ENCODE data around the gene KRT71. TPM values are rescaled to one million over a fixed set of nuclear protein-coding genes. Genes with fewer than 3 reads are reported as not detected.

The KRT71 gene
- total RNA-seq, 4 donors from 2014 or later = not detected

DNA sequence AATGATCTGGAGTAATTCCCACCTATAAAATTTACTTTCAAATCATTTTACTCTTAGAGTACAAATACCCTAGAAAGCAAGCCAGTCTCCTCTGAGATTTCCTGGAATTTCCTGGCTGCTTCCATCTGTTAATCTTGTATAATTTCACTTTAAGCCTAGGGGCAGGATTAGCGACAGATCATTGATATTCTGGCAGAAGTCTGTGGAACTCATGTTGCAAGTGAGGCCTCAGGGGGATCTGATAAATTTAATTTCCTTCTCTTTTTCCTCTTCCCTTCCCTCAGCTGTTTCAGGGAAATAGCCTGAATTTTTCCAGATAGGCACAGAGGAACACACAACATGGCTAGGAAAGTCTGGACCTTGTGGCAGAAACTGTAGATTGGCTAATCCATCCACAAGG is 54.0 kb downstream of the KRT71 start:
- no peak for DNase-seq
- ATAC-seq = no peak
- Histone ChIP-seq H3K9me3 (no peaks in the 10 kb centered on the region), H3K27ac (no peak overlapping the region), H3K4me3 (no peak overlapping the region), H3K27me3 (peaks cover 0 to 3% (median 0%) of the 10 kb centered on the region in 3 donors), H3K36me3 (no peaks in the 10 kb centered on the region), H3K4me1 (no peaks in the 10 kb centered on the region)
- TF ChIP-seq POLR2A (IDR thresholded peaks at IDR 0.05) (no peak), CTCF (IDR thresholded peaks at IDR 0.05 in 4 of 5, conservative IDR thresholded peaks at IDR 0.05 in 1 of 5) (no peak)
- in situ Hi-C loops (cut with MboI; ENCODE audit: low sequenced_read_pairs in 4 of 4) = no loop called here
- intact Hi-C loops (cut with DNase I; ENCODE audit: low total_unique reads) = no loop called here

GRCh38 chr12:52497975-52498374 is 55.0 kb downstream of the KRT71 start:
- in situ Hi-C loops (cut with MboI; ENCODE audit: low sequenced_read_pairs in 4 of 4) = no loop called here

DNA sequence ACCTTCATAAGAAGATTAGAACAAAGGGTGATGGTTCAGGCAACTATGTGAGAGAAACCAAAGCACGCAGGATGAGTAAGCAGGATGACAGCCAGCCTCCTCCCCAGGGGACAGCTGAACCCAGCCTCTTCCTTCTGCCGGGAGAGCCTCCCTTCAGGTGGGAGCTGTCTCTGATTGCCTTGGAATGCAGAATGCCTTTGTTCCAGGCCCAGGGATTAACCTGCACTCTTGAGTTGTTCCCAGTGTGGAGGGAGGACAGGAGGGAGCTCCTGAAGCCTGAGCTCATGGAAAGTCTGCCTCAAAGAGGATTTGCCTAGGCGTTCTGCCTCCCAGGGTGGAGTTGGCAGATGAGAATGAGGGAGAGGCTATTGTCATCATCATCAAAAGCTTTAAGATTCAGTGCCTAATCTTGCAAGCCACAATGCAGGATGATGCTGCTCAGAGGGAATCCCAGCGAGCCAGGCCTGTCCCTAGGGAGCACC is 56.3 kb downstream of the KRT71 start:
- no peak overlapping the region for H3K4me3 ChIP-seq
- DNase-seq = no peak
- no peaks in the 10 kb centered on the region for H3K4me1 ChIP-seq
- intact Hi-C loops (cut with DNase I; ENCODE audit: low total_unique reads) (no loop called here), in situ Hi-C loops (cut with MboI; ENCODE audit: low sequenced_read_pairs in 4 of 4) (no loop called here)
- no peak for TF ChIP-seq POLR2A (IDR thresholded peaks at IDR 0.05)
- H3K36me3 ChIP-seq = no peaks in the 10 kb centered on the region
- H3K27me3 ChIP-seq = peaks cover 0 to 6% (median 3%) of the 10 kb centered on the region in 3 donors
- no peak overlapping the region for H3K27ac ChIP-seq
- H3K9me3 ChIP-seq = no peaks in the 10 kb centered on the region
- ATAC-seq = no peak

More at GRCh38 chr12:52497975-52498374, 55.0 kb downstream of the KRT71 start:
- ATAC-seq = no peak
- no peaks in the 10 kb centered on the region for H3K36me3 ChIP-seq
- H3K9me3 ChIP-seq = no peaks in the 10 kb centered on the region
- no peak for DNase-seq
- TF ChIP-seq CTCF (IDR thresholded peaks at IDR 0.05 in 4 of 5, conservative IDR thresholded peaks at IDR 0.05 in 1 of 5) (no peak), POLR2A (IDR thresholded peaks at IDR 0.05) (no peak)
- no peak overlapping the region for H3K4me3 ChIP-seq
- H3K27me3 ChIP-seq = peaks cover 0 to 5% (median 3%) of the 10 kb centered on the region in 3 donors
- no peak overlapping the region for H3K27ac ChIP-seq
- H3K4me1 ChIP-seq = no peaks in the 10 kb centered on the region
- intact Hi-C loops (cut with DNase I; ENCODE audit: low total_unique reads) = no loop called here

GRCh38 chr12:52496054-52496453 is 56.9 kb downstream of the KRT71 start:
- TF ChIP-seq POLR2A (IDR thresholded peaks at IDR 0.05) = no peak
- no peak for TF ChIP-seq CTCF (IDR thresholded peaks at IDR 0.05 in 4 of 5, conservative IDR thresholded peaks at IDR 0.05 in 1 of 5)
- Histone ChIP-seq H3K36me3 (no peaks in the 10 kb centered on the region), H3K4me3 (no peak overlapping the region), H3K27ac (no peak overlapping the region), H3K4me1 (no peaks in the 10 kb centered on the region), H3K9me3 (no peaks in the 10 kb centered on the region), H3K27me3 (peaks cover 0 to 6% (median 3%) of the 10 kb centered on the region in 3 donors)
- ATAC-seq (no peak), DNase-seq (no peak)
- intact Hi-C loops (cut with DNase I; ENCODE audit: low total_unique reads) = no loop called here
- in situ Hi-C loops (cut with MboI; ENCODE audit: low sequenced_read_pairs in 4 of 4) = no loop called here

GRCh38 chr12:52495389-52495788 is 57.6 kb downstream of the KRT71 start:
- TF ChIP-seq POLR2A (IDR thresholded peaks at IDR 0.05) (no peak), CTCF (IDR thresholded peaks at IDR 0.05 in 4 of 5, conservative IDR thresholded peaks at IDR 0.05 in 1 of 5) (no peak)
- in situ Hi-C loops (cut with MboI; ENCODE audit: low sequenced_read_pairs in 4 of 4) = no loop called here
- intact Hi-C loops (cut with DNase I; ENCODE audit: low total_unique reads) = no loop called here
- Histone ChIP-seq H3K4me3 (no peak overlapping the region), H3K27me3 (peaks cover 0 to 6% (median 3%) of the 10 kb centered on the region in 3 donors), H3K4me1 (no peaks in the 10 kb centered on the region), H3K27ac (no peak overlapping the region), H3K36me3 (no peaks in the 10 kb centered on the region), H3K9me3 (no peaks in the 10 kb centered on the region)
- DNase-seq (no peak), ATAC-seq (no peak)
